ENCODE measurements around the gene ALAS1.
"Not testable (repeated sequence)": the region's sequence is repeated elsewhere in the genome, so short reads cannot be mapped to it uniquely, and the experiment has no call there.

The ALAS1 gene

GRCh38 chr3:52171514-52172261, 26.3 kb upstream of the ALAS1 start:
- H3K4me3 ChIP-seq (ENCODE audit: low read length): no peak overlapping the region
- no peak for TF ChIP-seq ZNF274 (IDR thresholded peaks at IDR 0.05; ENCODE audit: low read depth, low read length)

- H3K4me3 ChIP-seq (ENCODE audit: low read length): no peak overlapping the region
- no peak for TF ChIP-seq ZNF274 (IDR thresholded peaks at IDR 0.05; ENCODE audit: low read depth, low read length)
These were observed 25.6 kb upstream of the ALAS1 start for GRCh38 chr3:52172262-52172757.

- no peak overlapping the region for H3K4me3 ChIP-seq (ENCODE audit: low read length)
- TF ChIP-seq ZNF274 (IDR thresholded peaks at IDR 0.05; ENCODE audit: low read depth, low read length): no peak
These were observed 24.9 kb upstream of the ALAS1 start for GRCh38 chr3:52173101-52173500.

- no peak for TF ChIP-seq ZNF274 (IDR thresholded peaks at IDR 0.05; ENCODE audit: low read depth, low read length)
- no peak overlapping the region for H3K4me3 ChIP-seq (ENCODE audit: low read length)
These were observed 23.1 kb upstream of the ALAS1 start for GRCh38 chr3:52174896-52175295.

- no peak overlapping the region for H3K4me3 ChIP-seq (ENCODE audit: low read length)
- TF ChIP-seq ZNF274 (IDR thresholded peaks at IDR 0.05; ENCODE audit: low read depth, low read length): no peak
These were observed 22.4 kb upstream of the ALAS1 start for GRCh38 chr3:52175416-52176179.

- H3K4me3 ChIP-seq (ENCODE audit: low read length): no peak overlapping the region
- TF ChIP-seq ZNF274 (IDR thresholded peaks at IDR 0.05; ENCODE audit: low read depth, low read length): no peak
These were observed 21.7 kb upstream of the ALAS1 start for GRCh38 chr3:52176180-52176752.

GRCh38 chr3:52176951-52177700, 20.8 kb upstream of the ALAS1 start:
- no peak overlapping the region for H3K4me3 ChIP-seq (ENCODE audit: low read length)
- TF ChIP-seq ZNF274 (IDR thresholded peaks at IDR 0.05; ENCODE audit: low read depth, low read length): no peak

GRCh38 chr3:52177701-52178042, 20.3 kb upstream of the ALAS1 start:
- TF ChIP-seq ZNF274 (IDR thresholded peaks at IDR 0.05; ENCODE audit: low read depth, low read length): no peak
- no peak overlapping the region for H3K4me3 ChIP-seq (ENCODE audit: low read length)

GRCh38 chr3:52178126-52178525, 19.8 kb upstream of the ALAS1 start:
- H3K4me3 ChIP-seq (ENCODE audit: low read length): not testable (repeated sequence)

GRCh38 chr3:52178537-52178936, 19.4 kb upstream of the ALAS1 start:
- TF ChIP-seq ZNF274 (IDR thresholded peaks at IDR 0.05; ENCODE audit: low read depth, low read length): no peak
- H3K4me3 ChIP-seq (ENCODE audit: low read length): no peak overlapping the region

- no peak for TF ChIP-seq ZNF274 (IDR thresholded peaks at IDR 0.05; ENCODE audit: low read depth, low read length)
These were observed 16.4 kb upstream of the ALAS1 start for GRCh38 chr3:52181543-52181942.

GRCh38 chr3:52182196-52182595, 15.8 kb upstream of the ALAS1 start:
- no peak for TF ChIP-seq ZNF274 (IDR thresholded peaks at IDR 0.05; ENCODE audit: low read depth, low read length)
- no peak overlapping the region for H3K4me3 ChIP-seq (ENCODE audit: low read length)

More at GRCh38 chr3:52181543-52181942, 16.4 kb upstream of the ALAS1 start:
- no peak overlapping the region for H3K4me3 ChIP-seq (ENCODE audit: low read length)

GRCh38 chr3:52182691-52183090, 15.3 kb upstream of the ALAS1 start:
- H3K4me3 ChIP-seq (ENCODE audit: low read length): no peak overlapping the region
- no peak for TF ChIP-seq ZNF274 (IDR thresholded peaks at IDR 0.05; ENCODE audit: low read depth, low read length)

GRCh38 chr3:52183786-52184445, 14.0 kb upstream of the ALAS1 start:
- no peak overlapping the region for H3K4me3 ChIP-seq (ENCODE audit: low read length)
- no peak for TF ChIP-seq ZNF274 (IDR thresholded peaks at IDR 0.05; ENCODE audit: low read depth, low read length)
